HepG2 (cell line): Measurements from ENCODE around the gene RNLS. TPM values are rescaled to one million over a fixed set of nuclear protein-coding genes. Genes with fewer than 3 reads are reported as not detected.

Source experiments
- ATAC-seq: fragments of 200-7000 bp; cut with Tn5 transposase; 3 replicates; pipeline ENCODE4 v1.9.1; 2020; ENCODE audit warnings: mild to moderate bottlenecking, moderate library complexity
- BruUV-seq: library from RNA; stranded (reverse); fragments of 400-500 nt; replicated peaks from 2 replicates; lab custom pipeline; 2021; lab: Mats Ljungman, UMichigan
- CTCF ChIA-PET: fragments of 300-600 bp; formaldehyde crosslinking; extraction: SDS; loops from one replicate; lab custom pipeline; 2021; ENCODE audit warnings: low total read pairs, inconsistent platforms, low intra/inter-chr PET ratio; lab: Yijun Ruan, JAX
- POLR2A ChIA-PET: fragments of 350-600 bp; sonication (Branson Sonifier 250); formaldehyde crosslinking; loops from one replicate; lab custom pipeline; 2020; ENCODE audit warnings: antibody characterized with exemption, inconsistent platforms; lab: Yijun Ruan, JAX
- DNase-seq: peaks from one replicate; pipeline ENCODE4 v3.0.0-alpha.2; 2015; ENCODE audit warnings: low spot score
- FAIRE-seq: peaks from 3 replicates; lab custom pipeline; 2011; peaks lifted over from hg19 to GRCh38; lab: Jason Lieb, UNC
- H2AFZ ChIP-seq: one replicate; pipeline ENCODE4 v1.6.1; 2011; ENCODE audit warnings: low read length, inconsistent platforms
- H3K27ac ChIP-seq: fragments of 300-600 bp; 3 replicates; pipeline ENCODE4 v1.8.0; 2011; ENCODE audit warnings: mixed run types, mild to moderate bottlenecking, mixed read lengths, low read length, inconsistent platforms; ENCODE audit not compliant: insufficient read depth; ENCODE audit errors: extremely low read length
- H3K27me3 ChIP-seq, 2 experiments: fragments of 200-600 bp in 1 of 2; 2 replicates in 1 of 2; 3 replicates in 1 of 2; pipeline versions ENCODE4 v1.6.0 to v1.8.0; 2011; ENCODE audit warnings: low read length in 2 of 2, mild to moderate bottlenecking in 2 of 2, moderate library complexity in 2 of 2, inconsistent platforms in 1 of 2; ENCODE audit not compliant: insufficient read depth in 2 of 2, control insufficient read depth in 1 of 2
- H3K36me3 ChIP-seq, 2 experiments: fragments of 200-600 bp in 1 of 2; replicated peaks in 1 of 2; 2 replicates in 1 of 2; 3 replicates in 1 of 2; pipeline versions ENCODE4 v1.5.1 to v1.8.0; 2011; ENCODE audit warnings: low read length in 2 of 2, inconsistent platforms in 1 of 2; ENCODE audit not compliant: insufficient read depth in 2 of 2, control insufficient read depth in 1 of 2
- H3K4me1 ChIP-seq: 2 replicates; pipeline ENCODE4 v1.5.1; 2012; ENCODE audit warnings: low read length, inconsistent platforms; ENCODE audit not compliant: insufficient read depth
- H3K4me2 ChIP-seq: 2 replicates; pipeline ENCODE4 v1.6.0; 2011; ENCODE audit warnings: low read depth, low read length, inconsistent platforms
- H3K4me3 ChIP-seq, 3 experiments: fragments of 200-600 bp in 1 of 3; sonication (generic), shearing (Covaris generic) in 1 of 3; replicated peaks in 1 of 3; 2 replicates each; pipeline ENCODE4 v1.5.1; 2011 to 2016; ENCODE audit warnings: low read length in 3 of 3, inconsistent platforms in 2 of 3, low read depth in 2 of 3, mild to moderate bottlenecking in 2 of 3, control low read depth in 1 of 3, mixed read lengths in 1 of 3; ENCODE audit not compliant: insufficient read depth in 1 of 3
- H3K79me2 ChIP-seq: one replicate; pipeline ENCODE4 v1.6.1; 2011; ENCODE audit warnings: low read length, inconsistent platforms; ENCODE audit not compliant: insufficient read depth
- H3K9ac ChIP-seq: 2 replicates; pipeline ENCODE4 v1.6.0; 2011; ENCODE audit warnings: mild to moderate bottlenecking, low read depth, low read length, inconsistent platforms; ENCODE audit not compliant: insufficient read depth
- H3K9me3 ChIP-seq: 2 replicates; pipeline ENCODE4 v1.5.1; 2012; ENCODE audit warnings: mild to moderate bottlenecking, low read length
- H4K20me1 ChIP-seq: 2 replicates; pipeline ENCODE4 v1.6.0; 2011; ENCODE audit warnings: inconsistent platforms, mild to moderate bottlenecking, low read length, moderate library complexity; ENCODE audit not compliant: insufficient read depth
- ARNTL ChIP-seq: sonication (generic); formaldehyde crosslinking; IDR thresholded peaks from 2 replicates; pipeline ENCODE4 v1.4.0; 2020; ENCODE audit warnings: mild to moderate bottlenecking, missing genetic modification reagents
- CENPT ChIP-seq: sonication (generic); formaldehyde crosslinking; IDR thresholded peaks from 2 replicates; pipeline ENCODE4 v1.8.0; 2022; ENCODE audit warnings: low read depth, mild to moderate bottlenecking, moderate library complexity, missing genetic modification reagents
- CHD4 ChIP-seq: fragments of 200-600 bp; sonication (generic); IDR thresholded peaks from 2 replicates; pipeline ENCODE4 v1.7.0; 2017; ENCODE audit warnings: mild to moderate bottlenecking, low read length, borderline replicate concordance
- FOSL2 ChIP-seq: sonication (generic); formaldehyde crosslinking; IDR thresholded peaks from 2 replicates; pipeline ENCODE4 v1.4.0; 2020; ENCODE audit warnings: missing genetic modification reagents
- HOXA5 ChIP-seq: sonication (generic); formaldehyde crosslinking; IDR thresholded peaks from 2 replicates; pipeline ENCODE4 v1.4.0; 2020; ENCODE audit warnings: missing genetic modification reagents
- NCOA2 ChIP-seq: sonication (generic); formaldehyde crosslinking; IDR thresholded peaks from 2 replicates; pipeline ENCODE4 v1.8.0; 2022; ENCODE audit warnings: inconsistent platforms
- RARA ChIP-seq: IDR thresholded peaks from 2 replicates; pipeline ENCODE4 v1.6.1; 2016; ENCODE audit warnings: missing genetic modification reagents, missing compliant biosample characterization
- RFX5 ChIP-seq: IDR thresholded peaks from 2 replicates; pipeline ENCODE4 v1.6.1; 2011; ENCODE audit warnings: low read depth, low read length, improper control_type of control experiment
- RFXANK ChIP-seq: IDR thresholded peaks from 2 replicates; pipeline ENCODE4 v1.6.1; 2016
- ZNF205 ChIP-seq: IDR thresholded peaks from 2 replicates; pipeline ENCODE4 v1.6.1; 2018; ENCODE audit warnings: missing biosample characterization, missing genetic modification reagents
- ZNF605 ChIP-seq: sonication (generic); formaldehyde crosslinking; IDR thresholded peaks from 2 replicates; pipeline ENCODE4 v1.8.0; 2022; ENCODE audit warnings: mild to moderate bottlenecking, missing genetic modification reagents
- WGBS: methylation state at CpG from one replicate; pipeline ENCODE4 v1.1.6; 2017; ENCODE audit warnings: low lambda C conversion rate; 5-methylcytosine and 5-hydroxymethylcytosine counted together
- in situ Hi-C: cut with HindIII; loops from 2 replicates; pipeline ENCODE4 v1.10.0; 2017; ENCODE audit warnings: low pct_unique_long_range_greater_than_20kb; ENCODE audit not compliant: extremely low pct_ligation_motif_present
- intact Hi-C: fragments of 100-400 bp; cut with micrococcal nuclease; formaldehyde crosslinking; loops from one replicate; pipeline ENCODE4 v1.10.0; 2022; ENCODE audit not compliant: unreplicated experiment
- polyA plus RNA-seq, 8 experiments: library from polyadenylated mRNA; depleted of rRNA in 3 of 8; stranded (reverse) in 7 of 8; unstranded in 1 of 8; fragments of >200 nt; fragmentation: Illumina TruSeq in 4 of 8; extraction: Trizol in 4 of 8; gene quantifications; 2 replicates each; pipeline versions ENCODE4 v1.2.1 to v1.2.3, GENCODE V29; 2011 to 2016; ENCODE audit warnings: low read depth in 4 of 8, missing spikeins in 1 of 8, mixed read lengths in 1 of 8; ENCODE audit not compliant: insufficient read depth in 1 of 8
- total RNA-seq, 5 experiments: library from RNA; depleted of rRNA; stranded (reverse); fragments of >200 nt; fragmentation: Illumina TruSeq; extraction: Trizol; gene quantifications; 2 replicates each; pipeline ENCODE4 v1.2.3, GENCODE V29; 2016; ENCODE audit warnings: low read depth in 1 of 5
- TF ChIP-seq, protein P1 (sequence below): sonication (generic); formaldehyde crosslinking; IDR thresholded peaks from 2 replicates; pipeline ENCODE4 v1.9.0; 2021; ENCODE audit warnings: missing genetic modification reagents, mild to moderate bottlenecking, borderline replicate concordance
- TF ChIP-seq, protein P2 (sequence below): sonication (generic); formaldehyde crosslinking; IDR thresholded peaks from 2 replicates; pipeline ENCODE4 v1.4.0; 2020; ENCODE audit warnings: mild to moderate bottlenecking, missing genetic modification reagents
- TF ChIP-seq, protein P3 (sequence below), 2 experiments: sonication (generic) in 1 of 2; formaldehyde crosslinking in 1 of 2; IDR thresholded peaks; 2 replicates each; pipeline versions ENCODE4 v1.4.0 to v1.6.1; 2018 to 2020; ENCODE audit warnings: missing genetic modification reagents in 2 of 2, borderline replicate concordance in 1 of 2, low read depth in 1 of 2, mild to moderate bottlenecking in 1 of 2, missing biosample characterization in 1 of 2

Gene RNLS
- total and polyA plus RNA-seq, 2 of the 13 experiments (the other 11 are each of a cell fraction or from before 2014, with no cell fraction given): not detected

DNA sequence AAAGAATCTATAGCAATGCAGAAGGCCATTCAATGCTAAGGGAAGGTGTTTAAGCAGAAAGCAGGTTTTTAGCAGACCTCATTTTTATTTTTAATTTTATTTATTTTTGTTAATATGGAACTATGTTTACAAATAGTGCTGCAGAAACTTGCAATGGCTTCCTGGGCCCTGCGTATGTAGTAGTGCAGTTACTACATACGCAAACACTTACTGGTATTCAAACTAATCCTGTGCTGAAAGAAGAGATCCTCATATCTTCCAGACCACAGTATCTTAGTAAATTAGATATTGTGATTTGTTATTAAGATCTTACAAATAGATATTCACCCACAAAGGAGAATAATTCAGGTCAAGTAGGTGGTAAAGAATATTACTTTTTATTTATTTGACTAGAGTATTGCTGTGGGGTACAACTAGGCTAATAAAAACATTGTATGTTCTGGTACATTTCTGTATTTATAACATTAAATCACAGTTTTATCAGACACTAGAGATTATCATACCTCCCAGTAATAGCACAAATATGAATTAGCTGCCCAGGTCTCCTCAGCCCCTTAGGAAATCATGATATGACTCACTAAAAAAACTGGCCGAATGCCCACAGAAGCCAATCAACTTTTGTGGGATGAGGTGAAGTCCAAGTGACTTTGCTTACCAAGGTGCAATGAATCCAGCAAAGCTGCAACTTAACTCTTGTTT, 57.6 kb downstream of the RNLS start:
- Histone ChIP-seq H3K36me3 (no peaks in the 10 kb centered on the region), H3K9ac (no peak overlapping the region), H3K4me3 (no peak overlapping the region), H2AFZ (no peak overlapping the region), H4K20me1 (no peaks in the 10 kb centered on the region), H3K4me1 (no peaks in the 10 kb centered on the region), H3K27ac (no peak overlapping the region), H3K4me2 (no peak overlapping the region), H3K79me2 (no peaks in the 10 kb centered on the region), H3K9me3 (no peaks in the 10 kb centered on the region), H3K27me3 (no peaks in the 10 kb centered on the region; a peak in 1 of 5 replicates)
- in situ Hi-C loops: no loop called here
- no peak for FAIRE-seq
- POLR2A ChIA-PET: no interaction called here
- no peak for ATAC-seq
- CTCF ChIA-PET: no interaction called here
- intact Hi-C loops: no loop called here
- TF ChIP-seq CENPT (CRISPR knock-in tag) (no peak), CHD4 (no peak), RARA (CRISPR knock-in tag) (no peak), ZNF605 (no peak), RFX5 (no peak), RFXANK (CRISPR knock-in tag) (no peak), ZNF205 (CRISPR knock-in tag) (no peak), ARNTL (CRISPR knock-in tag) (no peak), HOXA5 (CRISPR knock-in tag) (no peak), FOSL2 (CRISPR knock-in tag) (no peak), NCOA2 (CRISPR knock-in tag) (no peak)
- TF ChIP-seq, protein P1, sequence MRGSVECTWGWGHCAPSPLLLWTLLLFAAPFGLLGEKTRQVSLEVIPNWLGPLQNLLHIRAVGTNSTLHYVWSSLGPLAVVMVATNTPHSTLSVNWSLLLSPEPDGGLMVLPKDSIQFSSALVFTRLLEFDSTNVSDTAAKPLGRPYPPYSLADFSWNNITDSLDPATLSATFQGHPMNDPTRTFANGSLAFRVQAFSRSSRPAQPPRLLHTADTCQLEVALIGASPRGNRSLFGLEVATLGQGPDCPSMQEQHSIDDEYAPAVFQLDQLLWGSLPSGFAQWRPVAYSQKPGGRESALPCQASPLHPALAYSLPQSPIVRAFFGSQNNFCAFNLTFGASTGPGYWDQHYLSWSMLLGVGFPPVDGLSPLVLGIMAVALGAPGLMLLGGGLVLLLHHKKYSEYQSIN (CRISPR knock-in tag): no peak
- TF ChIP-seq, protein P2, sequence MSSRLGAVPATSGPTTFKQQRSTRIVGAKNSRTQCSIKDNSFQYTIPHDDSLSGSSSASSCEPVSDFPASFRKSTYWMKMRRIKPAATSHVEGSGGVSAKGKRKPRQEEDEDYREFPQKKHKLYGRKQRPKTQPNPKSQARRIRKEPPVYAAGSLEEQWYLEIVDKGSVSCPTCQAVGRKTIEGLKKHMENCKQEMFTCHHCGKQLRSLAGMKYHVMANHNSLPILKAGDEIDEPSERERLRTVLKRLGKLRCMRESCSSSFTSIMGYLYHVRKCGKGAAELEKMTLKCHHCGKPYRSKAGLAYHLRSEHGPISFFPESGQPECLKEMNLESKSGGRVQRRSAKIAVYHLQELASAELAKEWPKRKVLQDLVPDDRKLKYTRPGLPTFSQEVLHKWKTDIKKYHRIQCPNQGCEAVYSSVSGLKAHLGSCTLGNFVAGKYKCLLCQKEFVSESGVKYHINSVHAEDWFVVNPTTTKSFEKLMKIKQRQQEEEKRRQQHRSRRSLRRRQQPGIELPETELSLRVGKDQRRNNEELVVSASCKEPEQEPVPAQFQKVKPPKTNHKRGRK (CRISPR knock-in tag): no peak
- TF ChIP-seq, protein P3, sequence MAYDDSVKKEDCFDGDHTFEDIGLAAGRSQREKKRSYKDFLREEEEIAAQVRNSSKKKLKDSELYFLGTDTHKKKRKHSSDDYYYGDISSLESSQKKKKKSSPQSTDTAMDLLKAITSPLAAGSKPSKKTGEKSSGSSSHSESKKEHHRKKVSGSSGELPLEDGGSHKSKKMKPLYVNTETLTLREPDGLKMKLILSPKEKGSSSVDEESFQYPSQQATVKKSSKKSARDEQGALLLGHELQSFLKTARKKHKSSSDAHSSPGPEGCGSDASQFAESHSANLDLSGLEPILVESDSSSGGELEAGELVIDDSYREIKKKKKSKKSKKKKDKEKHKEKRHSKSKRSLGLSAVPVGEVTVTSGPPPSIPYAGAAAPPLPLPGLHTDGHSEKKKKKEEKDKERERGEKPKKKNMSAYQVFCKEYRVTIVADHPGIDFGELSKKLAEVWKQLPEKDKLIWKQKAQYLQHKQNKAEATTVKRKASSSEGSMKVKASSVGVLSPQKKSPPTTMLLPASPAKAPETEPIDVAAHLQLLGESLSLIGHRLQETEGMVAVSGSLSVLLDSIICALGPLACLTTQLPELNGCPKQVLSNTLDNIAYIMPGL (CRISPR knock-in tag; IDR thresholded peaks at IDR 0.05; ENCODE audit: borderline replicate concordance in 1 of 2, low read depth in 1 of 2): no peak
- WGBS: 61% methylated on average over 3 of the region's 3 CpGs
- no TSS peak for BruUV-seq
- no peak for DNase-seq
